Stimulated activated CD8-positive, alpha-beta memory T cell treated with anti-CD3 and anti-CD28 coated beads, Interleukin-7, amount 100 ng/mL, for 1 hour (primary cell): ENCODE measurements around the gene CAST.
A peak's percentile ranks its signal among the peaks of the same experiment; 100 is the strongest.
"Not testable (repeated sequence)": the region's sequence is repeated elsewhere in the genome, so short reads cannot be mapped to it uniquely, and the experiment has no call there.

ENCODE experiments used
- DNase-seq, 2 donors: peaks; one replicate each; pipeline ENCODE4 v3.0.0-alpha.2; 2020; ENCODE audit warnings: low read depth in 2 of 2

CAST gene, protein sequence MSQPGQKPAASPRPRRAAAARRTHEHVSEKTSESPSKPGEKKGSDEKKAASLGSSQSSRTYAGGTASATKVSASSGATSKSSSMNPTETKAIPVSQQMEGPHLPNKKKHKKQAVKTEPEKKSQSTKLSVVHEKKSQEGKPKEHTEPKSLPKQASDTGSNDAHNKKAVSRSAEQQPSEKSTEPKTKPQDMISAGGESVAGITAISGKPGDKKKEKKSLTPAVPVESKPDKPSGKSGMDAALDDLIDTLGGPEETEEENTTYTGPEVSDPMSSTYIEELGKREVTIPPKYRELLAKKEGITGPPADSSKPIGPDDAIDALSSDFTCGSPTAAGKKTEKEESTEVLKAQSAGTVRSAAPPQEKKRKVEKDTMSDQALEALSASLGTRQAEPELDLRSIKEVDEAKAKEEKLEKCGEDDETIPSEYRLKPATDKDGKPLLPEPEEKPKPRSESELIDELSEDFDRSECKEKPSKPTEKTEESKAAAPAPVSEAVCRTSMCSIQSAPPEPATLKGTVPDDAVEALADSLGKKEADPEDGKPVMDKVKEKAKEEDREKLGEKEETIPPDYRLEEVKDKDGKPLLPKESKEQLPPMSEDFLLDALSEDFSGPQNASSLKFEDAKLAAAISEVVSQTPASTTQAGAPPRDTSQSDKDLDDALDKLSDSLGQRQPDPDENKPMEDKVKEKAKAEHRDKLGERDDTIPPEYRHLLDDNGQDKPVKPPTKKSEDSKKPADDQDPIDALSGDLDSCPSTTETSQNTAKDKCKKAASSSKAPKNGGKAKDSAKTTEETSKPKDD

DNA sequence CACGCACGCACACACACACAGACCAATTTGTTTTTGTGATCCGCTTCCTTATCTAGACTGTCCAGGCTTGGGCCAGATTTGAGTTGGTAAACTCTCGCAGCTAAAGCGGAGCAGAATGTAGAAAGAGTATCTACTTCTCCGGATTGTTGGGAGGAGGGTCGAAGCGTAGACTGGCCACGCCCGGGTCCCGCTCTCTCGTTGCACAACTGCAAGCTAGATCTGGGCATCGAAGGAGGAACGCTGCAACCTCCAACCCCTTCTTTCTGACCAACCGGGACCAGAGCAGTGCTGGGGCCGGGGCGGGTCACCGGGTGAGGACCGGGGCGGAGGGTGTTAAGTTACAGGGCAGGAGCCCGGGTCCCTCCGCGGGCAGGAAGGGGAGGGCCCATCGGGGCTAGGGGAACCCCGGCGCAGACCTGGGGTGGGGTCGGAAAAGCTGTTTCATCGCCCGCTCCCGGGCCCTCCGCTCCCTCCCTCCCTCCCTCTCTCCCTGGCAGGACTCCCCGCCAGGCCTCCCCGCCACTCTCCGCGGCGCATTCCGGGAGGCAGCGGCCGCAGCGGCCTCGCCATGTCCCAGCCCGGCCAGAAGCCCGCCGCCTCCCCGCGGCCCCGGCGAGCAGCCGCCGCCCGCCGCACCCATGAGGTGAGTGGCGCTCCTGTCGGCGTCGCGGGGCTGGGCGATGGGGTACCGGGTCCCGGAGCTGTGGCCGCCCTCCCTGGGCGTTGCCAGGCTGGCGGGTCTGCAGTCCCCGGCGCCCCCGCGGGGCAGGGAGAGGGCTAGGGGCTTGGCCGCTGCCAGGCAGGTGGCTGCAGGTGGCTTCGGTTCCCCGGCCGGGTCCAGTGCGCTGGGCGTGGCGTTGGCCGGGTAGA lies at the start of gene CAST:
CAST (plus strand) TSS at position 522 of the 870 bp plus-strand sequence; CDS start at position 569, 47 bp downstream.
- DNase-seq, result peak; percentile 65 to 67

DNA sequence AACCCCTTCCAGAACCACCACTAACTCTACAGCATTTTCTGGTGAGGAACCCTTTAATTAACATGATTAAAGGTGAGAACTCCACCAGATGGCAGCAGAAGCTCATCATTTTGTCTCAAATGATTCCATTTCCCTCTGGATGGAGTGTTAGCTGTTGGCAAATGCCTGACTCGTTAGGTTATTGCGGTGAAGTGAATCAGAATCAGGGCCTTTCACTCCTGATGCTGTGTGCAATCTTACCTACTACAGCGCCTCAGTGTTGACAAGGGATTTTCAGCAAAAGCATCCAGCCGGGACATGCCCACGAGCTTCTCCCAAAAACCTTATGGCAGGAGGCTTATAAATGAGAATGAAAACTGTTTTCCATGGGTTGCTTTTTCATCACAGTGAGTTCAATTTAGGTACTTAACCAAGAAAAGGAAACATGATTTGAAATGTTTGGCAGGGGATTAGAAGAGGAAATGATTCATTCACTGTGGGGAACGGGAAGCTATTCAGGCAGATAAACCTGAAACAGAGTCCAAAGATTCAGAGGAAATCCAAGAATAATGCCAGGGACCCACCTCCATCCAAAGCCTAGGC lies 48.0 kb upstream of the CAST start:
- DNase-seq, result peak in 1 of 2 donors; percentile 5

DNA sequence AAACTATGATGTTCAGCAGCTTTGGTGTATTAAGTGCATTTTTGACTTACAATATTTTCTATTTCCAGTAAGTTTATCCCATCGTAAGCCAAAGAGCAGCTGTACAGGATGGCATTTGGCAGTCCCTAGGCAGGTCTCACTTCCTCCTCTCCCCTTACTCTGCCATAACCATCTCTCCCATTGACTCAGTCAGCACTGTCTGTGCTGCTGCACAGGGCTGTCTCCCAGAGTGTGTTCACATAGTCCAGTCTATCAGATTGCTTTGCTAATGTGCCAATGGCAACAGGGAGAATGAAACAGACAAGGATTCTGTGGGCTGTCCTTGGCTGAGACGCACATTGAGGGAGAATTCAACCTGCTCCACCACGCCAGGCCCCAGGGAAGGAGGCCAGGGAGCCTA lies 47.0 kb upstream of the CAST start:
- DNase-seq, result no peak

DNA sequence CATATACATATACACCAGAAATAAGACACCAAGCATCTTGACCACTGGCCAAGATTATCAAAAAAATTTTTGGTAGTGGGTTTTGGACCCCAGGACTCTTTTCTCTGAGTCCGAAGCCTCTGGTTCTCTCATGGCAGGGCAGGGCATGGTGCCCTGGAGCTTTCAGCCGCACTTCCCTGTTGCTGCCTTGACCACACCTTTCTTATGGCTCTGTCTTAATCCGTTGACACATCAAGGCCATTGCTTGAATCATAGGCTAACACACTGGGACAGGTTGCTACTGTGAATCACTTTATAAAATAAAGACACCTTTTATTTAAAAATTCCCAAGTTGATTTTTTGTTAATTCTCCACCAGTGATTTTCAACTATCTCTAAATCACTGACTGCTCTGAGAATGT lies 45.4 kb upstream of the CAST start:
- no peak for DNase-seq

DNA sequence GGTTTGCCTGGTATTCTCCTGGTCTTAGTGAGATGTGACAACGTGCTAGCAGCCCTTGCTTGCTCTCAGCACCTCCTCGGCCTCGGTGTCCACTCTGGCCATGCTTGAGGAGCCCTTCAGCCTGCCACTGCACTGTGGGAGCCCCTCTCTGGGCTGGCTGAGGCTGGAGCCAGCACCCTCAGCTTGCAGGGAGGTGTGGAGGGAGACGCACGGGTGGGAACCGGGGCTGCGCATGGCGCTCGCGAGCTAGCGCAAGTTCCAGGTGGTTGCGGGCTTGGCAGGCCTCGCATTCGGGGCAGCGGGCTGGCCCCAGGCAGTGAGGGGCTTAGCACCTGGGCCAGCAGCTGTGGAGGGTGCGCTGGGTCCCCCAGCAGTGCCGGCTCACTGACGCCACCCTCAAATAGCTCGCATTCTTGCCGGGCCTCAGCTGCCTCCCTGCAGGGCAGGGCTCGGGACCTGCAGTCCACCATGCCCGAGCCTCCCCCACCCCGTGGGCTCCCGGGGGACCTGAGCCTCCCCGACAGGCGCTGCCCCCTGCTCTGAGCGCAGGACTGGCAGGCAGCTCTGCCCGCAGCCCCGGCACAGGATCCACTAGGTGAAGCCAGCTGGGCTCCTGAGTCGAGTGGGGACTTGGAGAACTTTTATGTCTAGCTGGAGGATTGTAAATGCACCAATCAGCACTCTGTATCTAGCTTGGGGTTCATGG lies 43.7 kb upstream of the CAST start:
- not testable (repeated sequence) for DNase-seq

DNA sequence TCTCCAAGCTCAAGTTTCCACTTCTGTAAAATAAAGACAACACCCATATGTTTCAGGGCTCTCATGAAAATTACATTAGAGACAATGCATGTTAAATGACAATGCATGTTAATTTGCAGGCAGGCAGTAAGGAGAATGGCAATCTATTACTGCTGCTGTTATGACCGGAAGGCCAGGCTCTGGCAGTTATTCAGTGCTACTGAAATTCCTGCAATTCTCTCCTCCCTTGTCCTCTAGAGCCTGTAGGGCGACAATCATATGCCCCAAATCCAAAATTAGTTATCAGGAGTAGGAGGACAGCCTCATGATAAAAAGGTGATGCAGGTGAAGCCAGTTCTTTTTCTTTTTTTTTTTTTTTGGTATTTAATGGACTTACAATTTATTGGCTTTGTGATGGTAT lies 42.2 kb upstream of the CAST start:
- DNase-seq, result no peak

DNA sequence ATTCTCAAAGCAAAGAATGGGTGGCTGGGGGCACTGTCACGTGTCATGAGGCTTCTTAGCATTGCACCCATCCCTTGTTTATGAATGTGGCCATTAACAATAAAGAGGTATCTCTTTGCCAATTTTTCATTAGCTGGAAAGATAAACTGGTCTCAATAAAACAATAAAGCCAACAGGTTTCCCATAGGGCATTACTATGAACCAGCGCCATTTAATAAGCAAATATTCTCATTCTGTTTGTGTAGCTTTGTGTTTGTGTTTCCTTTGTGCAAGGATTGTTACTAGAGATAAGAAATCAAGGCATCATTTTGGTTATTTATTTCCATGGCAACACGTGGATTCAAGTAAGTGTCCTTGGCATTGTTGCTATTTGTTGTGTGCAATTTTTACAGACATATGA lies 37.6 kb upstream of the CAST start:
- DNase-seq, result no peak

DNA sequence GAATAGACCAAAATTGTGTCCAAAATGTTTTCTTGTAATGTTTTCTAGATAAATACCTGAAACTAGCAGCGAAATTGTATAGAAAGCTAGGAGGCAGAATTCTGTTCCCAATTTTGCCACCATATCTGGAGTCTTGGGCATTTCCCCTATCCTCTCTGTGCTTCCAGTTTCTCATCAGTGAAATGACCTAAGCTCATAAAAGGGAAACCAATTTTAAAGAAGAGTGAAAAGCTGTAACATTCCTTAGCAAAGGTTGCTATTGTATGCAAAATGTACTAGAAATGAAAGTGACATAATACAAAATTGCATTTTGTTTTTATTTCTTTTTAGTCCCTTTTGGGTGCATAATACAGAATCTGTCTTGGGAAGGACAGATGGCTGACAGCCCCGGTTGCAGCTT lies 36.8 kb upstream of the CAST start:
- DNase-seq, result no peak

DNA sequence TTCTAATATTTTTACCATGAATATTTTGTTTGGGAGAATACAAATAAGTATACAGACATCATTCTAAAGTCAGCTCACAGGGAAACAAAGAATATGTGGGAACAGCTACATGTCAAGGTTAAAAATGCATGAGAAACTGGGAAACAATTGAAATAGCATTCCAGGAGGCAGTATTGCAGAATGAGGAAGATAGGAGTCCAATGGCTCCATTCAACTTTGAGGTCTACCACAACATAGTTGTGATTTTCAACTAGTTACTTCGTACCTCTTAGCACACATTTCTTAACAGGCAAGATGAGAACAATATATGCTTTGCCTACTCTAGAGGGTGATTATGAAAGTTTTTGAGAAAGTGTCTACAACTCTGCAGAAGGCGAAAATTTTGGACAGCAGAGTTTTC lies 35.2 kb upstream of the CAST start:
- DNase-seq, result no peak

DNA sequence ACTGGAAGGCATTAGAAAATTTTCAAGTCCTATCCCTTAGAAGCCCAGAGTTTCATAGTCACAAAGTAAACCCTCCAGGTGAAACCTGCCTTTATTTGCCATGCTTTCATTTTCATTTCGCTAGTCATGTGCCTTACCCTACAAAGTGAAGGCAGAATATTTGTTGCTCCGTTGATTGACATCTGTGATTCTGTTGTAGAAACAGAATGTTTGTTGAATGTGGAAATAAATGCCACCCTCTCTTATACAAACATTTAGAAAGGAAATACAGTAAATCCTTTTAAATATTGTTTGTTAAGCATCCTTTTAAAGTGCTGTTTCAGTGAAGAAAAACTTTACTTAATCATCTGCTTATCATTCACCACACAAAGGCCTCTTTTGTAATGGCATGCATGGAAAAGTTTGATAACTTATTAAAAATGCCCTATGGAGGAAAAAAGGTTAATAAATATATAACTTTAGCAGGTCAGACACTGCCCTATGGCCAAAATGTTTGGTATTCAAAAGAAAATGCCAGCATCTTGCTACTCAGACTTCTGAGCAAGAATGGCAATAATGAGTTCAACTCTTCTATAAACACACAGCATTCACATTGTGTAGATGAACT lies 34.3 kb upstream of the CAST start:
- DNase-seq, result no peak

DNA sequence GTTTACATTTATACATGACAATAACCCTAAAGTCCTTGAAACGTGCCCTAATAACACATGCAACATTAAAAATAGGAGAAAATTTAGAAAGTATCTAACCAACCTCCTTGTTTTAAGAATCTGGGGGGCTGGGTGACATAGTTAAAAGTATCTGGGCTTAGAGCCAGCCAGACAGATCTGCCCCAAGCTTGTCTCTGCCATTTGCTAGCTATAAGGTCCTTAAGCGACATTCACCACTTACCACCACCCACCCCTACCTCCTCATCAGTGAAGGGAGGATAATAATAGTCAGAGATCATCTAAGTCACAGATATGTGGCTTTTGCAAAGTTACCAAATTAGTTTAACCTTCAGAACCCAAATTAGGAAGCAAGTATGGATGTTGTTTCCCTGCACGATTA lies 33.8 kb upstream of the CAST start:
- no peak for DNase-seq

DNA sequence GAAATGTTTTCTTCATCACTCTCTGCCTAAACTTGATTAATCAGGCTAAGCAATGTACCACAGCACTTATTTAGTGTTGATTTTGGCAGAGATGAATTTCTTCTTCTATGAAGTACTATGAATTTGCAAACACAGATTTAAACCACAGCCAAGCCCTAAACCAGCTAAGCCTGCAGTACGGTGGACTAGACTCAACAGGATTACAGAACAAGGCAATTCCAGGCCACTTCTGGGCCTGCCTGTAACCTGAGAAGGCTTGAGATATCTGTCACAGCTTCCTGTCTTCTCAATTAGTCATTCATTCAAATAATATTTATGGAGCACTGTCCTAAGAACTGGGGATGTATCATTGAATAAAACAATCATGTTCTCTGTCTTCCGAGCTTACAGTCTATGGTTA lies 32.4 kb upstream of the CAST start:
- no peak for DNase-seq

DNA sequence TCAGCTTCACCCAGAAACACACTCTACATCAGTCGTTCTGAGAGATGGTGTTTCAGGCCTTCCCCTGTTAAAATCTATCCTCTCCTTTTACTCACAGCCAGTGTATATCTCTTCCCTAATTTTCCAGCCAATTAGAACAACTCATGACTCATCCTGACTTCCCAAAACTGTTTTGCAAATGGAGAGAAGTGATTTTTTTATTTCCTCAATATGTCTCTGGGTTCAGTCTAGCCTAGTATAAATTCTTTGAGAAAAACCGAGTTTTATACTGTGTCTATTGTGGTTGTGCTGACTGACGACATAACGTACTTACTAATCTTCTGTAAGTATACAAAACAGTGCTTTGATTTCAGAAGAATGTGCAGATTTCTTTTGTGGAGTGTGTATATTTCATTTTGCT lies 28.4 kb upstream of the CAST start:
- DNase-seq, result no peak

DNA sequence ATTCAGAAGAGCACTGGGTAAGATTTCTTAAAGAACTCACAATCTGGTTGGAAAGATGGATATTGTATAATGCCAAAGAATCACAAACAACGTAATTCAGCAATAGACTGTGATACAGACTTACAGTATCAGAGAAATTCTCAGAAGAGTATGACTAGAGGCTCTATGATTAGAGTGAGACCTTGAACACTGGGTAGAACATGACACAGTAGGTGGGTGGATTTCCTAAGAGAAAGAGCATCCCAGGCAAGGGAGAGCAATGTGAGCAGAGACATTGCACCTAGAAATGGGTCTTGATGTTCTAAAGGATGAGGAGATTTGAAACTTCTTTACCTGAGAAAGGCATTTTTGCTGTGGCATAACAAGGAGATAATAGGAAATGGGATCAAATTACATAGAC lies 27.3 kb upstream of the CAST start:
- DNase-seq, result no peak

DNA sequence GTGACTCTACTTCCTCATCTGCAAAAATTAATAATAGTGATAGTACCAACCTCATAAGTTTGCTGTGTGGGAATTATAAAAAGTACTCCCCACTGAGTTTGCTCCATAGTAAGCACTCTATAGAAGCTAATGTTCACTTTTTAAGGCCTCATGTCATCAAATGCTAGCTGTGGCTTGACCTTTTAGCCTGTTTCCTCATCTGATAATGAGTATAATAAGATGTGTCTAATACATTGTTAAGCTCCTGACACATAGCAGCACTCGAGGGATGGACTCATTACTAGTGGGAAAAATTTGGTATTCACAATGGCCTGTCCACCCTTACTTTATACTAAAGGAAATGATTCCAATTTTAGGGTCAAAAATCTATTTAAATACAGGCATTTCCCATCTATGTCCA lies 26.1 kb upstream of the CAST start:
- DNase-seq, result no peak

DNA sequence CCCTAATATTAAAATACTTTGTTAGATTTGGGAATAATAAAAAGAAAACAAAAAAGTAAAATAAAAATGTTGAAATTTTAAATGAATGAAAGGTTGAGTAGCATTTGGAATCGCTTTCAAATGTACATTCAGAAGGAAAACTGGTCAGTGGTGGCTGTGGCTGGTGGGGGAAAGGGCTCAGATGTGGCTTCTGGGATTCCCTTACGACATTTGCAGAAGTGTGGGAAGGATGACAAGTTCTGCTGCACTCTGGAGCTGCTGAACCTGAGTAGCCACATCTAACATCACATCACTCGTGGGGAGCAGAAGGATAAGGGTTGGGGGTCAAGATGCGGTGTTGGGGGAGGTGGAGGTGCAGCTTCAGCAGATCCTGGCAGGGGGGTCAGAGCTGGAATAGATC lies 25.6 kb upstream of the CAST start:
- DNase-seq, result no peak

DNA sequence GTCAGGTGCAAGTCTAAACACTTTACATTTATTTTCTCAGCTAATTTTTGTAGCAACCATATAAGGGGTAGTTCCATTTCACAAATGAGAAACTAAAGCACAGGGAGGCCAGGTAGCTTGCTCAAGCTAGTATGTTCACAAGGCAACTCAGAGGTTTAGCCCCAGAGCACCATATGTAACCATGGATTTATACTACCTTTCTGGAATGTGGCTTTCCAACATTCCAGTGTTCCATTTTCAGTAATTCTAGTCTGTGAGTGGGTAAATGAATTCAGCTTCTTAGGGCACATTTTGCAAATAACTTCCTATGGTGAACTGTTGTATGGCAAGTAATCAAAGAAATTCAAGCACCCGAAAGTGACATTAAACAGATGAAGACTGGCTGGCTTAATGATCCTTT lies 25.0 kb upstream of the CAST start:
- DNase-seq, result no peak

DNA sequence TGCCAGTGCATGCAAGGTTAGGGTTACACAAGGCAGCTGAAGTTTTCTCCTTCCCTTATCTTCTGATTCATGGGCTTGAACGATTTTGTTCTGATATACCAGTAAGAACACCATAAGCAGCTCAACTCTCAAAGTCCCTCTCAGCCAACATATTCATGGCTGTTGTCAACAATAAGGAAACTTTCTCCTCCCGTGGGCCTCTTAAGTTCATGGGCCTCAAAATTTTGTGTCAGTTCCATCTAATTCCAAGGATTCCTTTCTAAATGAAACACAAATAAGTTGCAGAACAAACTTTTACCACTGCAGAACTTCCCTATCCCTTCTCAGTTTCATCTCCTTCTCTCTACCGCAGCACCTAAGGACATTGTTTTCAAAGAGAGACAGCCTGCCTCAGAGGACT lies 23.6 kb upstream of the CAST start:
- DNase-seq, result no peak

DNA sequence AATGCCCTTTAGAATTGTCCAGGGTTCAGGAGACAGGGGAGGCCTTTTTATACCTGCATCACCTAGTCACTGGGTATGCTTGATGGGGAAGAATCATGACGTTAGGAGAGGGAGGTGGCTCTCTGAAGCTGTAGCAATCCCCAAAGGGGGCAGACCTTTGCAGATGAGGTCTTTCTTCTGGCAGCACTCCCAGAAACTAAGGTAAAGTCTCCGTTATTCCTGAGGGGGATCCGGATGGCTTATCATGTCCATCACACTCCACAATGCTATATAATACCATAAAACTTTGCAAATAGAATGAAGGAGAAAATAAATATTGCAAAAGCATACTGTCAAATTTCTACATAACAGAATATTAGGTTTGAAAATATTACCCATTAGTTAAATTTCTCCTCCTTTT lies 21.5 kb upstream of the CAST start:
- DNase-seq, result no peak

DNA sequence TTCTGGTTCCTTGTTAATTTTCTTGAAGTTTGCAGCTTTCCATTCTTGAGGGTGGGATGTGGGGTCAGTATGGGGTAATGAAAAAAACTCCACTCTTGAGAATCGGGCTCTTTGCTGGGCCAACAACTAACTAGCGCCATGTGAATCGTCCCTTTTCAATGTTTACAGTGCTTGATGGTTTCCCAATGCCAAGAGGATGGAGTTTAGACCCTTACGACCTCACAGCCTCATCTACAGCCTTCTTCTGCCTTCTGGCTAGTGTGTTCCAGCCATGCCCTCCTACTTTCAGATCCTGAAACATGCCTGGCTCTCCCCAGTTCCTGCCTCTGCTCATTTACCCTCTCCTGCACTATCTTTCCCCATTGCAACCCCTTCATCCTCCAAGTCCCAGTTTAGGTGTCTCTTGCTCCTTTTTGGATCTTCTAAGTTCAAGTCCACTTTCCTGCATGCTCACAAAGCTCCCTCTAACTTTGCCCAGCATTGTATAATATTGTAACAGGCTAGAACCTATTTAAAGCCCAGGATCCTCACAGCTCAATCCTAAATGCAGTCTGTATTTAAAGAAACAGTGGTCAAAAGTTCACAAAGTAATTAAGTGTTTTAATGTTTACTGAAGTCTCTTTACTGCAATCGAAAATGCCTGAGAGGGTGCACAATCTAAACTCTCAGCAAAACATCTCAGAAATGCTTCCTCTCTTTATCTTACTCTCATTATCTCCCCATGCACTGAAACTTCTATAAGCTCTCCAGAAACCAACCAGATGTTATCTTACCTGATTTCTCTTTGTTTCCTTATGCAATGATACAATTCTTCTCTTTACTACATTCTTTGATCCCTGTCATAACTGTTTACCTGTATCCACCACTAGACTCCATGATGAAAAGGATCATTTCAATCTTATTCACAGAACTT lies 20.6 kb upstream of the CAST start:
- no peak for DNase-seq
